ENCODE measurements around the gene LATS2.

The LATS2 gene

GRCh38 chr13:21046203-21046602, 15.2 kb downstream of the LATS2 start:
- DNase-seq: no peak

DNA sequence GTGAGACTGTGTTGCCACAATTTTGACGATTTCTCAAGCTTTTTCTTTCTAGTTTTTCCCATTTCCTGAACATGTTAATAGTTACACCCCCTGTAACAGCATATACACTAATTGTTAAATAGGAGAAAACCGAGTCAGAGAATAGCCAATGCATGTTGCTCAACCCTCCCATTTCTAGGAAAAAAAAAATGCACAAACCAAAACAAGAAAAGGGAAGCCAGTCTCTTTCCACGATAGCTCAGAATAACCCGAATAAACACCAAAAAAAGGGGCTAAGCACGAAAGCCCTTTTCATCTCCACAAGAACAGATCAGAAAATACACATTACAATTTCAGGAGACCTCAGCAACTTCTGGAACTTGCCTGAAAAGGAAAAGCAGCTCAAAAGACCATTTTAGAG, 16.3 kb downstream of the LATS2 start:
- DNase-seq: no peak

- no peak for DNase-seq
Measured at GRCh38 chr13:21043898-21044297, 17.5 kb downstream of the LATS2 start.

DNA sequence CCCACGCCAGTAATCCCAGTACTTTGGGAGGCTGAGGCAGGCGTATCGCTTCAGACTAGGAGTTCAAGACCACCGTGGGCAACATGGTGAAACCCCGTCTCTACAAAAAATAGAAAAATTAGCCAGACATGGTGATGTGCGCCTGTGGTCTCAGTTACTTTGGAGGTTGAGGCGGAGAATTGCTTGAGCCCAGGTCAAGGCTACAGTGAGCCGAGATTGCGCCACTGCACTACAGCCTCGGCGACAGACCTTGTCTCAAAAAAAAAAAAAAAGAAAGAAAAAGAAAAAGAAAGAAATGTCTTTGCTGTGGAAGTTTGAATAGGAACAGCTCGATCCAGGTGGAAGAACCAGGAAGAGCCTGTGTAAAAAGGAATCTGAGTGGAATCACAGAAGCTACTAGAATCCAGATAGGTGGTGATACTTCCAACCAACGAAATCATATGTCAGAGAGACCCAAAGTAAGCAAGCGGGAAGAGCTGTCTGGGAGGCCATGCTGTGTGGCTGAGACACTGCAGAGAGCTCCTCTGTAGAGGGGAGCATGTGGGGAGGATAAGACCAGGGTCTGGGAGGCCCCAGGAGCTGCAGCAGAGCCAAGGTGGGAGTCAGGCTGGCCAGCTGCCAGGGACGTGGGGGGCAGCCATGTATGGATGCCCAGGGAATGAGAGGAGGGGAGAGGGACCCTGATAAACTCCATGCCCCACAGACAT, 21.1 kb downstream of the LATS2 start:
- DNase-seq: no peak

GRCh38 chr13:21039097-21039800, 22.1 kb downstream of the LATS2 start:
- DNase-seq: no peak

- no peak for DNase-seq
Measured at GRCh38 chr13:21037656-21038055, 23.7 kb downstream of the LATS2 start.

GRCh38 chr13:21035498-21035897, 25.9 kb downstream of the LATS2 start:
- DNase-seq: no peak

DNA sequence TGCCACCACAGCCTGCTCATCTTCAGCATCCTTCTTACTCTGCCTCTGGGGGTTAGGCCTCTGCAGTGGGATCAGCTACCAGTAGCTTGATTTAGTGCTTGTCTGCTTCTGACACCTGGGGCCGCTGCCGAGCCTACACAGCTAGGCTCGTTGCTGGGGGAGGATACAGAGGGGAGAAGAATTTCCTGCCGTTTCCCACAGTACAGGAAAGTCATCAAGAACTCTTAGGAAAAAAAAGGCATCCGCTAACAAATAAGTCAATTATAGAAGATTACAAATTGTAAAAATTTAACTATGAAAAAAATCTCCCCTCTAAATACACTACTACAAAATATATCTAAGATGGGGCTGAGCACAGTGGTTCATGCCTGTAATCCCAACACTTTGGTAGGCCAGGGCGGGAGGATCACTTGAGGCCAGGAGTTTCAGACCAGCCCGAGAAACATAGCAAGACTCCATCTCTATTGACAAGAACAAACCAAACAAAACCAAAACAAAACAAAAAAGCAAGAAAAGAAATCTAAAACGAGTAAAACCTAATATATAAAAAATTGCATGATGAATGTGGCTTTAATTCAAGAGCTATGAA, 26.7 kb downstream of the LATS2 start:
- DNase-seq: no peak

- DNase-seq: no peak
Measured at GRCh38 chr13:21033856-21034602, 27.4 kb downstream of the LATS2 start.

DNA sequence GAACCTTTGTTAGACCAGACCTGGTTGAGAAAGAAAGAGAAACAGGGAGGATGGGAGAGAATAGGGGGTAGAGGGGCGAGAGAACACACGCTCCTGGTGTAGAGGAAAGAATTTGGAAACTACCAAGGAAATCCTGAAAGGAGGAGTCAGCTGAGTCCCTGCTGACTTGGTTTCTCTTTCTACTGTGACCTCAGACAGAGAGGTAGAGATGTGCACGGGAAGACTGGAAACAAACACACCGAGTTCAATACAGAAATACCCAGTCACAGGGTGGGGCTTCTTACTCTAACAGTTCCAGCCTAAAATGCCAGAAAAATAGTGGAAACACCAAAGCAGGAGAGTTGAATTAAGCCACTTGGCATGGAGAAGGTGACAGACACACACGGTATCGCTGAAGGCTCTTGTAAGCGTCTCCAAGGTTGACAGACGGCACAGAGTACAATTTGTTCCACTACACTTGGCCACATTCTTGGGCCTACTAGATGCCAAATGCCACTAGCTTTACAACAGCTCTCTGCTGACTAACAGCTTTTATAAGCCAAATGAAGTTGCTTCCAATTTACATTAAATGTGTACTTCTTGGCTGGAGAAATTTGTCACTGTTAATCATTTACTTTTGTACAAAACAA, 28.1 kb downstream of the LATS2 start:
- DNase-seq: no peak

DNA sequence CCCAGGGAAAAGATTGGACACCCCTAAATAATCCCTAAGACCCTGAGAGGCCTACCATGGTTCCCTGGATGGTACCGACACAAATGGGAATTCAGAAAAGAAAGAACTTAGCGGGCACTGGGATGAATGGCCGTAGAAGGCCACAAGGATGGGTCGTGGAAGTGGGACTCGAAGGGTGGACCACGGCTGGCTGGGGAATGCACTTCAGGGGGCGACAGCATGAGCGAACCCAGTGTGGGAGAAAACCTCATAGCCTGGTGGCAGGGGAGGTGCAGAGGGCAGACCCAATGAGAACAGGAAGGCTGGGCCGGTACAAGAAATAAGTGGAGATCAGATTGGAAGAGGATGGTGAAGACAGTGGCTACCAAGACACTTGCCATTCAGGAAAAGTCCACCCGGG, 28.7 kb downstream of the LATS2 start:
- DNase-seq: no peak

DNA sequence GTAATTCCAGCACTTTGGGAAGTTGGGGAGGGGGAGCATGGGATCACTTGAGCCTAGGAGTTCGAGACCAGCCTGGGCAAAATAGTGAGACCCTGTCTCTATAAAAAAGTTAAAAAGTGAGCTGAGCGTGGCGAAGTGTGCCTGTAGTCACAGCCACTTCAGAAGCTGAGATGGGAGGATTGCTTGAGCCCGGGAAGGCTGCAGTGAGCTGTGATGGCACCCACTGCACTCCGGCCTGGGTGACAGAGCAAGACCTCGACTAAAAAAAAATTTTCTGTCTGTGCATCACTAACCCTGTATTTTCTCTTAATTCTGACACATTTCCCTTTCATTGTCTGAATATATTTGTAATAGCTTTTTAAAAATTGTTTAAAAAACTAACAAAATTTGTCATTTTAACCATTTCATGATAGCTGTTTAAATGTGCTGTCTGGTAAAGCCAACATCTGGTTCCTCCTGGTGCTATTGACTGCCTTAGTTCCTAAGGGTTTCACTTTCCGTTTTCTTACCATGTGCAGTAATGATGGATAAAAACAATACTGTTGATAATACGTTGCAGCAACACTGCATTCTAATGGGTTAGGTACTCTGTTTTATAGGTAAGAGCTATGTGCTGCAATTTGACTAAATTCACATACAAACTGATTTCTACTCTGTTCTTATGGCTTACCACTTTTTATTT, 29.7 kb downstream of the LATS2 start:
- DNase-seq: no peak

- DNase-seq: no peak
Measured at GRCh38 chr13:21025539-21025938, 35.8 kb downstream of the LATS2 start.

DNA sequence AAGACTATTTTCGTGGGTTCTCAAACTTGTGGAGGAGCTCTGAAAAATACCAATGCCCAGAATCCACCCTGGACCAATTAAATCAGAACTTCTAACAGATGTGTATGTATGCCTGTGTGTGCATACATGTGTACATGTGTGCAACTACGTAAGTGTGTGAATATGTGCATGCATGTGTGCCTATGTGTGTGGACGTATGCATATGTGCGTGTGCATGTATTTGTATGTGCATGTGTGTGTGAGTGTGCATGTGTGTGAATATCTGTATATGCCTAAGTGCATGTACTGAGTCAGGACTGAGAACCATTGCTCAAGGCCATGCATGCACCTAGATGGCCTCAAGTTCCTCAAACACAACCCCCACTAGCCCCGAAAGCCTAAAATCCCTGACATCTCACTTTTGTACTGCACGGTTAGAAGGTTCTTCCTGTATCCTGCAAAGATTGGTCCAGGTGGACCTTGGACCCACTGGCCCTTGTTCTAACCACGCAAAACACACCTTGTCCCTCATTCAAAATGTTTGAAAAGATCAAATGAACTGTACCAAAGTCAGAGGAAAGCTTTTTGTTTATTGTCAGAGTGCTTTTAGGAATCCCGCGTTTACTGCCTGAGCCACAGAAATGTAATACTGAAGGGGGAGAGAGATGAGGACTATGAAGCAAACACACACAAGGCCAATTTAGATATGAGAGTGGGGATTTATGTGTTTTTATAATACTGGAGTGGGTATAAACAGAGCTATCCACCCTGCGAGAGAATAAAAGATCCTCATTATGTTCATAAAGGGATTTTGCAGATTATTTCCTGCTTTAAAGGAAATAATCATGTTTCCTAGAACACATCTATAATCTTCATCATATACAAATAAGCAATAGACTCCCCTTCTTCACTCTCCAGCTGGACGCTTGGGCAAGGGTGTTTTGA, 39.1 kb downstream of the LATS2 start:
- no peak for DNase-seq

DNA sequence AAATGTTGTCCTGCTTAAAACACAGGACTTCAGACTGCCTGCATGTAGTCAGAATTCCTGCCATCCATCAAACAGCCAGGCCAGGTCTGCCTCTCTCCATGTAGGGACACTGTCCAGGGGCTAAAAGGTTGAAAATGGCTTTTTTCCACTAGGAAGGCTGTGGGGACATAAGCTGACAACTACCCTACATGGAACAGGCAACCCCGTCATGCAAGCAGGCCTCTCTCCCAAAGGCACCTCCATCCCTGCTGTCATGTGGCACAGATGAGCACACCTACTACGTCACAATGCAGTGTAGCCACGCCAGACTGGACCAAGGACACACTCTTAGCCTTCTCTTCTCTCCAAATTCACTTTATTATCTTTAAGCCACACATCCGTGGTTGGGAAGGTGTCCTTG, 40.8 kb downstream of the LATS2 start:
- DNase-seq: no peak

GRCh38 chr13:21020176-21020575, 41.2 kb downstream of the LATS2 start:
- DNase-seq: no peak

- DNase-seq: no peak
Measured at GRCh38 chr13:21018220-21018619, 43.2 kb downstream of the LATS2 start.

DNA sequence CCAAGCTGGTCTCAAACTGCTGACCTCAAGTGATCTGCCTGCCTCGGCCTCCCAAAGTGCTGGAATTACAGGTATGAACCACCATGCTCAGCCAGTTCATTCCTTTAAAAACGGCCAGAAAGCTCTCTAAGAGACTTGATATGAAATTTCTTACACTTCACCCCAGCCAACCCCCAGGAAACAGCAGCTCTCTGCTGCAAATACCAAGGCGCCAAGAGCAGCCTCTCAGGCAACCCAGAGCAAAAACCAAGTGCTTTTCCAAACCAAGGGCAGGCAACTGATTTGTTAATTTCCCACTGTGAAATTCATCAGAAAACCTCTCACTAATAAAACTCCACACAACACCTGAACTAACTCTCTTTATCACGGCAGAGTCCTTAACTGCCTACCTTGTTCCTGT, 44.9 kb downstream of the LATS2 start:
- no peak for DNase-seq

DNA sequence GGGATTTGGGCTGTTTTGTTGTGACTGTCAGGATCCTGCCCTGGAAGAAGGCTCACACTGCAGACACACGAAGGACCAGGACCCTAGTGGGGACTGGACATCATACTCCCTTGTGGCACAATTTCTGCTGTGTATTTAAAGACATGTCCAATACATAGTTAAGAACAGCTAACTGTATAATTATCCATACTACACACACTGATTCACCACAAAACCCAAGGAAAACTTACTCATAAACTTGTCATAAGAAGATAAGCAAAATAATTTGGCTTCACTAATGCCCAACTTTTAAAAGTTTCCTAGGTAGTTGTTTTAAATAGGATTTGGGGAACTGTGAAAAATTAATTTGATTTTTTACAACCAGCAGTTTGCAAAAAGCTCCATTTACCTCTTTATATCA, 46.1 kb downstream of the LATS2 start:
- no peak for DNase-seq

GRCh38 chr13:21014502-21015170, 46.8 kb downstream of the LATS2 start:
- no peak for DNase-seq

- DNase-seq: no peak
Measured at GRCh38 chr13:21014139-21014501, 47.3 kb downstream of the LATS2 start.

Data from activated CD4-positive, CD25-positive, alpha-beta regulatory T cell (primary cell).